B cell (primary cell): ENCODE measurements around the gene MID1.

ENCODE experiments used
- CTCF ChIP-seq: fragments of 200-600 bp; IDR thresholded peaks from one replicate; pipeline ENCODE4 v1.8.0; 2022; ENCODE audit warnings: antibody characterized with exemption, mild to moderate bottlenecking
- EZH2 ChIP-seq: IDR thresholded peaks from 2 replicates; pipeline ENCODE4 v1.6.1; 2012; ENCODE audit warnings: borderline replicate concordance, low read depth, mild to moderate bottlenecking, moderate library complexity, low read length; ENCODE audit not compliant: insufficient read depth, poor library complexity, severe bottlenecking

- TF ChIP-seq CTCF (no peak), EZH2 (no peak)
Measured at GRCh38 chrX:10564484-10564883, 55.9 kb downstream of the MID1 start.
